ENCODE data around the gene ZBTB18.

DNA sequence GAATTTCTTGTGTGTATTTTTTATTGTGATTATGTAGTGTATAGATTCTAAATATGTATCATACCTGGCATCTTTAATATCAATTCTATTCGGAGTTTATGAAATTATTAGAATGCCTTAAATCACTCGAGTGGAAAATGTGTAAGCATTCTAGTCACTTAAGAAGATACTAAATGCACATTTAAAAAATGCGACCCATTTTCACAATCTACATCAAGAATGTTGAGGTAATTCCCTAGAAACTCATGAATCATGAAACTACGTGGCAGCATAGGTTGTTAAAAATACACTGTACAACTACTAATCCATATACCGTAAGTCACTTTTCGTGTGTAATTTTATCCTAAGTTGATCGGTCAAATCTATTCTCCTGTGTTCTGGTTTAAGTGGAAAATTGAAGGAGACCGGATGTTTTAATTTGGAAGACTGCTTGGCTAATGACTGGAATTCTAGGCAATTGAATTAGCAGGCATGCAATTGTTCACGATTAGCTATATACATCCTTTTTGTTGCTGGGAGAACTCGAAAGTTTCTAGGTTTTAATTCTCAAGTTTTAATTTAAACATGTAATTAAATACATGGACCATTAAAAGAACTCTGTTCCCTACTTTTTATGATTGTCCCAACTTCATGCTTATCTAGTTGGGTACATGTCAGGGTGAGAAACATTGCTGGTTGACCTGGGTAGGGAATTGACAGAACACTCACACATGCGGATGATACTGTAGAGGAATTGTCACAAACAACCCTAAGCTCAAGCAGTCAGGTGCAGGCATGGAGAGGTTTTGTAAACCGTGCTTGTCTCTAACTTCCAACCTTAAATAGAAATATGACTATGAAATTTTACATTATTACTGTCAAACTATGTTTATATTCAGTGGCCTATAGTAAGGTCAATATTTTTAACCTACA is 6.6 kb downstream of the ZBTB18 start:
- TF ChIP-seq CTCF (IDR thresholded peaks at IDR 0.05), result no peak
- no peak for TF ChIP-seq EZH2 (IDR thresholded peaks at IDR 0.05)
- TF ChIP-seq EZH2phosphoT487 (IDR thresholded peaks at IDR 0.05), result no peak

All from neural progenitor cell (in vitro differentiated cells).